ENCODE results near the gene SIX4.

DNA sequence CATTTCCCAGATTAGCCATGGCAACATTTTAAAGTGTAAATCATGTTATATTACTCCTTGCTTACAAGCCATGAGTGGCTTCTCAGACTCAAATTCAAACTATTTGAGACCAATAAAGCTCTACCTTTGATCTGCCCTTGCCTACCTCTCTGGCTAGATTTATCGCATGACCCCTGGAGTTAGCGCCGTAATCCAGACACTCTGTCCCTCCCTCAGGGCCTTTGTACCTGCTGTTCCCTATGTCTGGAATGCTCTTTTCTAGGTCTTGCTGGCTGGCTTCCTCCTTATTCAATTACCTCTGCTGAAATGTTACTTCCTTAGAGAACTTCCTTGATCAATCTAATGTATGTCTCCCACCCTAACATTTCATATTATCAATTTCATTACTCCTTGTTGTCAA lies 16.3 kb downstream of the SIX4 start:
- TF ChIP-seq, protein P1, sequence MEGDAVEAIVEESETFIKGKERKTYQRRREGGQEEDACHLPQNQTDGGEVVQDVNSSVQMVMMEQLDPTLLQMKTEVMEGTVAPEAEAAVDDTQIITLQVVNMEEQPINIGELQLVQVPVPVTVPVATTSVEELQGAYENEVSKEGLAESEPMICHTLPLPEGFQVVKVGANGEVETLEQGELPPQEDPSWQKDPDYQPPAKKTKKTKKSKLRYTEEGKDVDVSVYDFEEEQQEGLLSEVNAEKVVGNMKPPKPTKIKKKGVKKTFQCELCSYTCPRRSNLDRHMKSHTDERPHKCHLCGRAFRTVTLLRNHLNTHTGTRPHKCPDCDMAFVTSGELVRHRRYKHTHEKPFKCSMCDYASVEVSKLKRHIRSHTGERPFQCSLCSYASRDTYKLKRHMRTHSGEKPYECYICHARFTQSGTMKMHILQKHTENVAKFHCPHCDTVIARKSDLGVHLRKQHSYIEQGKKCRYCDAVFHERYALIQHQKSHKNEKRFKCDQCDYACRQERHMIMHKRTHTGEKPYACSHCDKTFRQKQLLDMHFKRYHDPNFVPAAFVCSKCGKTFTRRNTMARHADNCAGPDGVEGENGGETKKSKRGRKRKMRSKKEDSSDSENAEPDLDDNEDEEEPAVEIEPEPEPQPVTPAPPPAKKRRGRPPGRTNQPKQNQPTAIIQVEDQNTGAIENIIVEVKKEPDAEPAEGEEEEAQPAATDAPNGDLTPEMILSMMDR (IDR thresholded peaks at IDR 0.05): no peak
- TF ChIP-seq POLR2A (IDR thresholded peaks at IDR 0.05): no peak
